Activated CD4-positive, alpha-beta T cell treated with anti-CD3 and anti-CD28 coated beads for 36 hours (primary cell): ENCODE data around the gene KCNMB1. TPM values are rescaled to one million over a fixed set of nuclear protein-coding genes. Genes with fewer than 3 reads are reported as not detected.

Source experiments
- ATAC-seq: fragments of 200-7000 bp; cut with Tn5 transposase; one replicate; pipeline ENCODE4 v1.10.0; 2021; ENCODE audit warnings: mild to moderate bottlenecking, moderate library complexity
- CTCF ChIA-PET: fragments of 350-600 bp; sonication (Branson Sonifier 250); formaldehyde crosslinking; loops from one replicate; lab custom pipeline; 2021; ENCODE audit warnings: antibody characterized with exemption; lab: Charles Lee
- POLR2A ChIA-PET: fragments of 350-600 bp; sonication (Branson Sonifier 250); formaldehyde crosslinking; loops from one replicate; lab custom pipeline; 2021; ENCODE audit warnings: antibody characterized with exemption, inconsistent platforms; lab: Charles Lee
- DNase-seq: peaks from one replicate; pipeline ENCODE4 v3.0.0-alpha.2; 2020
- H3K27ac Mint-ChIP-seq: one replicate; pipeline ENCODE4 v1.8.0; 2021; ENCODE audit warnings: mixed read lengths
- H3K27me3 Mint-ChIP-seq: one replicate; pipeline ENCODE4 v1.8.0; 2021; ENCODE audit warnings: mixed read lengths
- H3K36me3 Mint-ChIP-seq: one replicate; pipeline ENCODE4 v1.8.0; 2021; ENCODE audit warnings: low read depth, mixed read lengths
- H3K4me1 Mint-ChIP-seq: one replicate; pipeline ENCODE4 v1.8.0; 2021; ENCODE audit warnings: mixed read lengths
- H3K4me3 Mint-ChIP-seq: one replicate; pipeline ENCODE4 v1.8.0; 2021; ENCODE audit warnings: mild to moderate bottlenecking, moderate library complexity, mixed read lengths
- H3K9me3 Mint-ChIP-seq: one replicate; pipeline ENCODE4 v1.8.0; 2021; ENCODE audit warnings: low read depth, mixed read lengths
- intact Hi-C, 2 experiments: fragments of 100-400 bp; cut with DNase I in 1 of 2; cut with micrococcal nuclease in 1 of 2; formaldehyde crosslinking; loops; one replicate each; pipeline versions ENCODE4 v1.14.2 to v1.15.1; 2022 to 2024; cut with DNase I, micrococcal nuclease
- total RNA-seq, 2 experiments: library from RNA; stranded (reverse); gene quantifications; one replicate each; pipeline ENCODE4 v1.2.3, GENCODE V29; 2021

Gene KCNMB1
- total RNA-seq, 2 experiments from 2014 or later = not detected

GRCh38 chr5:170414786-170415185 is 25.6 kb upstream of the KCNMB1 start:
- ATAC-seq = no peak
- Mint-ChIP-seq H3K27ac (no peak overlapping the region), H3K27me3 (no peaks in the 10 kb centered on the region), H3K36me3 (no peaks in the 10 kb centered on the region), H3K9me3 (no peaks in the 10 kb centered on the region), H3K4me1 (peaks cover 11% of the 10 kb centered on the region), H3K4me3 (no peak overlapping the region)
- no peak for DNase-seq
- CTCF ChIA-PET = interaction anchor here (0.8 to 1.6 kb wide), 3 partner anchors 14 to 186 kb away, joined by 3 to 5 read pairs (median 4); no protein-coding TSS in a partner anchor
- intact Hi-C loops = no loop called here
- POLR2A ChIA-PET = no interaction called here

GRCh38 chr5:170413897-170414296 is 24.7 kb upstream of the KCNMB1 start:
- no peak for DNase-seq
- no peak overlapping the region for H3K4me3 Mint-ChIP-seq
- no peaks in the 10 kb centered on the region for H3K36me3 Mint-ChIP-seq
- ATAC-seq = no peak
- H3K9me3 Mint-ChIP-seq = no peaks in the 10 kb centered on the region
- intact Hi-C loops = no loop called here
- no peaks in the 10 kb centered on the region for H3K27me3 Mint-ChIP-seq
- POLR2A ChIA-PET = no interaction called here
- H3K4me1 Mint-ChIP-seq = peaks cover 11% of the 10 kb centered on the region
- no peak overlapping the region for H3K27ac Mint-ChIP-seq
- CTCF ChIA-PET = interaction anchor here (0.6 to 0.9 kb wide), 3 partner anchors 13 to 334 kb away, joined by 3 to 4 read pairs (median 3); no protein-coding TSS in a partner anchor

- Mint-ChIP-seq H3K36me3 (no peaks in the 10 kb centered on the region), H3K27me3 (no peaks in the 10 kb centered on the region), H3K9me3 (no peaks in the 10 kb centered on the region), H3K4me3 (no peak overlapping the region), H3K4me1 (peaks cover under 1% of the 10 kb centered on the region), H3K27ac (no peak overlapping the region)
- ChIA-PET POLR2A (no interaction called here), CTCF (interaction anchor here (0.7 to 1.1 kb wide), 3 partner anchors 10 to 210 kb away, joined by 3 to 4 read pairs (median 3); no protein-coding TSS in a partner anchor)
- intact Hi-C loops = no loop called here
- no peak for DNase-seq
- ATAC-seq = no peak
Observed at GRCh38 chr5:170411100-170411499, 21.9 kb upstream of the KCNMB1 start.

- no peak for ATAC-seq
- H3K27ac Mint-ChIP-seq = no peak overlapping the region
- H3K4me3 Mint-ChIP-seq = no peak overlapping the region
- no peak for DNase-seq
- intact Hi-C loops = no loop called here
- no peaks in the 10 kb centered on the region for H3K9me3 Mint-ChIP-seq
- POLR2A ChIA-PET = no interaction called here
- H3K27me3 Mint-ChIP-seq = no peaks in the 10 kb centered on the region
- H3K4me1 Mint-ChIP-seq = no peaks in the 10 kb centered on the region
- H3K36me3 Mint-ChIP-seq = no peaks in the 10 kb centered on the region
- CTCF ChIA-PET = interaction anchor here (0.7 to 1.1 kb wide), 4 partner anchors 11 to 209 kb away, joined by 3 to 4 read pairs (median 3); no protein-coding TSS in a partner anchor
Observed at GRCh38 chr5:170410401-170410800, 21.2 kb upstream of the KCNMB1 start.

DNA sequence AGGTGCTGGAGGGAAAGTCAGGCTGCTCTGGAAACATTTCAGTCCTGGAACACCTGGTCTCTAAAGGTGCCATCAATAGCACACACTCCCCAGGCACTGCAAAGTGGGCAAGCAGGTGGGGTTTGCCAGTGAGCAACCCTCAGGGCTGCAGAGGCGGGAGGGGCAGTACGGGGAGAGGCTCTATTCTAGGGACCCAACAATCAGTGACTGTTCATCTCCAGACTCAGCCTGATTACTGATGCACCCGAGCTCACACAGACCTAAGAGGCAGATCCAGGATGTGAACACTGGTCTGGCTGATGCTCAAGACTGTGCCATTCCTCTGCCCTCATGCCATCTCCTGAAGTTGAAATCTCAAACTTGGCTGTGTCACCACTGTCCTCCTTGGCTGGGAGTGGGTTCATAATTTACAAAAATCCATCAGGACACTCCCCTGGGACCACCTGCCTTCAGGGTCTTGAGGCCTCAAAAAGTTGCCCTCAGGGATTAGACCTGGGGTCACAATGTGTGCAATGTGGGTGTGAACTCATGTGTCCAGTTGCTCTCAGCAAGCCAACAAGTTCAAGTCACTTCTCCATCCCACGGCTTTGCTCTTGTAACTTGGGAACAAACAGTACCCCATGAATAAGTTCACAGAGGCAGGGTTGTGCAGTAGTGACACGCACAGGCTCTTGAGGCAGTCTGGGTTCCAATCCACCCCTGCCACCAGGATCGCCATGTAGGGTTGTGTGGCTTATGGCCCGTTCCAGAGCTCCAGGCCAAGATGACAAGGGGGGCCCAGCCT is 19.9 kb upstream of the KCNMB1 start:
- Mint-ChIP-seq H3K27me3 (no peaks in the 10 kb centered on the region), H3K4me3 (no peak overlapping the region), H3K36me3 (no peaks in the 10 kb centered on the region), H3K9me3 (no peaks in the 10 kb centered on the region), H3K27ac (no peak overlapping the region), H3K4me1 (no peaks in the 10 kb centered on the region)
- ATAC-seq = no peak
- ChIA-PET CTCF (interaction anchor here (0.7 to 1.3 kb wide), 2 partner anchors 13 to 97 kb away, joined by 3 read pairs; no protein-coding TSS in a partner anchor), POLR2A (no interaction called here)
- no peak for DNase-seq
- intact Hi-C loops = no loop called here

- Mint-ChIP-seq H3K27ac (no peak overlapping the region), H3K9me3 (no peaks in the 10 kb centered on the region), H3K4me3 (no peak overlapping the region), H3K27me3 (no peaks in the 10 kb centered on the region), H3K4me1 (no peaks in the 10 kb centered on the region), H3K36me3 (no peaks in the 10 kb centered on the region)
- intact Hi-C loops = no loop called here
- ATAC-seq (no peak), DNase-seq (no peak)
- ChIA-PET POLR2A (no interaction called here), CTCF (interaction anchor here (0.7 to 1.3 kb wide), 3 partner anchors 13 to 98 kb away, joined by 3 read pairs; no protein-coding TSS in a partner anchor)
Observed at GRCh38 chr5:170408226-170408625, 19.1 kb upstream of the KCNMB1 start.

DNA sequence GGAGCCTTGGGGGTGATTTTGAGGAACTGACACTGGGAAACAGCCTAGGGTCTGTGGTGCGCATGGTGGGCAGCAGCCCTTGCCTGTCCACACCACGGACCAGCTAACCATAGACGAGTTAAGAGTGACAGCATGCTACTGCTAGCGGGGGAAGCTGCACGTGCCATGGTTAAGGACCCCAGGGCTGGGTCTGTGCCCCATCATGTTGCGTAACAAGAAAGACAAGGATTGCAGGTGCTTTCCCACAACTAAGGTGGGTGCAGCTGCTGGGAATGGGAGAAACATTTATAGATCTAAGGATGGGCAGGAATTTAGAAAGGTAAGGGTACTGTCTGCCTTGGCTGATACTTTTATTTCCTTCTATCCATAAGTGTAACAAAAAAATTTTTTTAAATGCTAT is 17.9 kb upstream of the KCNMB1 start:
- CTCF ChIA-PET = interaction anchor here (0.5 to 1.4 kb wide), 5 partner anchors 14 to 1023 kb away, joined by 3 to 6 read pairs (median 3); no protein-coding TSS in a partner anchor
- intact Hi-C loops = no loop called here

DNA sequence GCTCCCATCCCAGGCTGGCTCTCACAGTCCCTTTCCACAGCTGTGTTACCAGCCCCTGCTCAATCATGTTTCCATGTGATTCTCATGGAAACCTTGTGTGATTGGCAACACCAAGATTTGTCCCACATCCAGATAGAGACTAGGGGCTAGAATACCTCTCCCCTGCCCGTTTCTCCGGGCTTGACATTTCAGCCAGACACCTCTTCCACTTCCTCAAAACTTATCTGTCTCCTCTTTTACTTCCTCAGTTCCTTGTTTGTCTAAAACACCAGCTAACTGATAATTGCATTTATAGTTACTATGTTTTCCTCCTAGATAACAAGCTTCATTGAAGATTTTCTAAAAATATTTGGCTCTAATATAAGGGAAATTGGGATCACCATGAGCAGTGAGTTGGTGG is 16.6 kb upstream of the KCNMB1 start:
- Mint-ChIP-seq H3K4me1 (no peaks in the 10 kb centered on the region), H3K27ac (no peak overlapping the region), H3K9me3 (no peaks in the 10 kb centered on the region), H3K4me3 (no peak overlapping the region), H3K36me3 (no peaks in the 10 kb centered on the region), H3K27me3 (no peaks in the 10 kb centered on the region)
- ATAC-seq (no peak), DNase-seq (no peak)
- POLR2A ChIA-PET = no interaction called here
- CTCF ChIA-PET = interaction anchor here (0.6 to 1.7 kb wide), 9 partner anchors 13 to 325 kb away, joined by 3 to 6 read pairs (median 4); no protein-coding TSS in a partner anchor
- intact Hi-C loops = no loop called here

More for the DNA sequence above, 17.9 kb upstream of the KCNMB1 start:
- H3K27ac Mint-ChIP-seq = no peak overlapping the region
- DNase-seq (no peak), ATAC-seq (no peak)
- H3K9me3 Mint-ChIP-seq = no peaks in the 10 kb centered on the region
- no peaks in the 10 kb centered on the region for H3K4me1 Mint-ChIP-seq
- H3K4me3 Mint-ChIP-seq = no peak overlapping the region
- H3K36me3 Mint-ChIP-seq = no peaks in the 10 kb centered on the region
- POLR2A ChIA-PET = no interaction called here
- no peaks in the 10 kb centered on the region for H3K27me3 Mint-ChIP-seq

GRCh38 chr5:170404398-170404797 is 15.2 kb upstream of the KCNMB1 start:
- ATAC-seq (peak; percentile 26), DNase-seq (no peak)
- POLR2A ChIA-PET = no interaction called here
- Mint-ChIP-seq H3K27ac (no peak overlapping the region), H3K27me3 (no peaks in the 10 kb centered on the region), H3K4me3 (no peak overlapping the region), H3K4me1 (no peaks in the 10 kb centered on the region), H3K36me3 (no peaks in the 10 kb centered on the region), H3K9me3 (no peaks in the 10 kb centered on the region)
- CTCF ChIA-PET = interaction anchor here (1.3 to 1.9 kb wide), 3 partner anchors 17 to 179 kb away, joined by 5 to 7 read pairs (median 6); no protein-coding TSS in a partner anchor
- intact Hi-C loops = no loop called here

DNA sequence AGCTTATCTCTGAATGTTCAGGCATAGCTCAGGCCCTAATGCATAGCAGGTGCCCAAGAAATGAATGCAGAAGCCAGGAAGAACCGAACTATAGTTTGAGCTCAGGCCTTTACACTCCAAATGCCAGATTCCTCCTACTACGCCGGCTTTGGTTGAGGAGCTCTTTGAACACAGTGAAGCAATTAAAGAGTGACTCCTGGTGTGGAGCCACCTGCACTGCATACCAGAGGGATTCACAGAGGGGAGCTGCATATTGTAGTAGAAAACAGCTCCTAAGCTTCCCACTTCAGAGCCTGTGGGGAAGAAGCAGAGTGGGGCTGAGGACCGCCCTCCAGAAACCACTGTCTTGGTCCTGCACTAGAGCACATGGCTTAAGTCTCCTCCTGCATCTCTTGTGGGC is 14.5 kb upstream of the KCNMB1 start:
- no peaks in the 10 kb centered on the region for H3K27me3 Mint-ChIP-seq
- intact Hi-C loops = no loop called here
- ChIA-PET CTCF (interaction anchor here (0.7 to 1.9 kb wide), 6 partner anchors 12 to 178 kb away, joined by 3 to 7 read pairs (median 4); no protein-coding TSS in a partner anchor), POLR2A (no interaction called here)
- no peak for ATAC-seq
- H3K9me3 Mint-ChIP-seq = no peaks in the 10 kb centered on the region
- H3K4me1 Mint-ChIP-seq = no peaks in the 10 kb centered on the region
- DNase-seq = no peak
- H3K4me3 Mint-ChIP-seq = no peak overlapping the region
- H3K36me3 Mint-ChIP-seq = no peaks in the 10 kb centered on the region
- no peak overlapping the region for H3K27ac Mint-ChIP-seq

DNA sequence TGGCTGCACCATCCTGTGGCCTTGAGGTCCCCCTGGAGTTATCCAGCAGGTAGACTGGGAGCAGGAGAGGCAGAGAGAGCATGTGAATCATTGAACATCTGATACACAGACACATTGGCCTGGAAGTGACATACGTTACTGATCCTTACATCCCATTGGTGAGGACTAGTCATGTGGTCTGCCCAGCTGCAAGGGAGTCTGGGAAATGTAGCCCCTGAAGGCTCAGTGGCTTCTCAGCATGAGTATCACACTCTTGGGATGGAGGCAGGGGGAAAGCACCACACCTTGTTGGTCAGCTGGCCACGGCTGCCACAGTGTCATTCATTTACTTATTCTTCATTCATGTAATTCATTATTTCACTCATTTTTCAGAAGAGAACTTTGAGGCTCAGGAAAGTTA is 13.3 kb upstream of the KCNMB1 start:
- Mint-ChIP-seq H3K4me3 (no peak overlapping the region), H3K4me1 (no peaks in the 10 kb centered on the region), H3K9me3 (no peaks in the 10 kb centered on the region), H3K27ac (no peak overlapping the region), H3K36me3 (no peaks in the 10 kb centered on the region), H3K27me3 (no peaks in the 10 kb centered on the region)
- peak; percentile 47 for ATAC-seq
- no peak for DNase-seq
- intact Hi-C loops = no loop called here
- POLR2A ChIA-PET = no interaction called here
- CTCF ChIA-PET = interaction anchor here (0.5 to 1.2 kb wide), 3 partner anchors 135 to 211 kb away, joined by 3 to 4 read pairs (median 3); no protein-coding TSS in a partner anchor
